ENCODE data around the gene CKM.

DNA sequence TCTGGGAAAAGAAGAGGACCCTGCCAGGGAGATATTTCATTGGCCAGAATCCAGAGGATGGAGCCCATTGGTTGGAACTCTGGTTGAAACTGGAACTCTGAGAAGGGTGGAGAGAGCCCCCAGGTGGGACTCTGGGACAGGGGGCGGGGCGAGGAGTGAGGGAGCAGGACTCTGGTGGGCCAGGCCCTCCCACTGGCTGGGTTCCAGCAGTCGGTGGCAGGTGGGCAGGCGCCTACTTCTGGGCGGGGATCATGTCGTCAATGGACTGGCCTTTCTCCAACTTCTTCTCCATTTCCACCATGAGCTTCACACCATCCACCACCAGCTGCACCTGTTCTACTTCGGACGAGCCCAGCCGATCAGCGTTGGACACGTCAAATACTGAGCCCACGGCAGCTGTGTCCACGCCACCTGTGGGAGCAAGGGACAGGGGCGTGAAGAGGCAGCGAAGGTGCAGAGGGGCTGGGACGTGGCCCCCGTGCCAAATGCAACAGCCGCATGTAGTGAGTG is 16.1 kb downstream of the CKM start:
- TF ChIP-seq CTCF (IDR thresholded peaks at IDR 0.05; ENCODE audit: low read depth, low read length) = no peak
- no peak for TF ChIP-seq POLR2A (IDR thresholded peaks at IDR 0.05; ENCODE audit: extremely low read depth, insufficient read length)
- no peak for TF ChIP-seq MAX (IDR thresholded peaks at IDR 0.05; ENCODE audit: low read depth, low read length)
